Vagina (tissue), 2 donors: Measurements from ENCODE around the gene TCF25. TPM values are rescaled to one million over a fixed set of nuclear protein-coding genes. Genes with fewer than 3 reads are reported as not detected.

ENCODE experiments used
- DNase-seq, 2 donors: peaks; one replicate each; pipeline ENCODE4 v3.0.0-alpha.2; 2017; ENCODE audit errors: extremely low spot score in 2 of 2
- H3K27ac ChIP-seq: fragments of 200-600 bp; sonication (generic); one replicate; pipeline ENCODE4 v1.5.1; 2019
- H3K27me3 ChIP-seq: fragments of 200-600 bp; sonication (generic); one replicate; pipeline ENCODE4 v1.5.1; 2019
- H3K36me3 ChIP-seq, 2 donors: fragments of 200-600 bp; sonication (generic); one replicate each; pipeline ENCODE4 v1.5.1; 2017 to 2019
- H3K4me1 ChIP-seq: fragments of 200-600 bp; sonication (generic); one replicate; pipeline ENCODE4 v1.5.1; 2019
- H3K4me3 ChIP-seq, 2 donors: fragments of 200-600 bp; sonication (generic); 1 replicate in 1 of 2; 2 replicates in 1 of 2; pipeline ENCODE4 v1.5.1; 2016 to 2019
- H3K9me3 ChIP-seq: fragments of 200-600 bp; sonication (generic); one replicate; pipeline ENCODE4 v1.5.1; 2019
- POLR2A ChIP-seq, 2 donors: fragments of 450-650 bp; IDR thresholded peaks; one replicate each; pipeline ENCODE4 v1.6.1; 2017; ENCODE audit warnings: antibody characterized with exemption in 2 of 2, mild to moderate bottlenecking in 2 of 2, moderate library complexity in 2 of 2
- POLR2AphosphoS5 ChIP-seq, 2 donors: sonication (generic); formaldehyde crosslinking; IDR thresholded peaks; one replicate each; pipeline ENCODE4 v1.9.0; 2017; ENCODE audit warnings: antibody characterized with exemption in 2 of 2, mild to moderate bottlenecking in 2 of 2, low read depth in 1 of 2; ENCODE audit not compliant: insufficient read depth in 1 of 2
- intact Hi-C: fragments of 100-400 bp; cut with DNase I; formaldehyde crosslinking; loops from one replicate; pipeline ENCODE4 v1.15.1; 2023
- total RNA-seq: library from RNA; depleted of rRNA; stranded (reverse); fragments of >200 nt; gene quantifications from one replicate; pipeline ENCODE4 v1.2.3, GENCODE V29; 2016
- TF ChIP-seq, protein P1 (sequence below), 3 experiments: fragments of 450-650 bp in 2 of 3; fragments of 200-600 bp in 1 of 3; sonication (generic) in 1 of 3; IDR thresholded peaks; one replicate each; pipeline ENCODE4 v1.5.1; 2017 to 2019; ENCODE audit warnings: antibody characterized with exemption in 3 of 3, mild to moderate bottlenecking in 2 of 3, moderate library complexity in 2 of 3

Gene TCF25
- total RNA-seq, 1 donor from 2014 or later: 132 TPM

DNA sequence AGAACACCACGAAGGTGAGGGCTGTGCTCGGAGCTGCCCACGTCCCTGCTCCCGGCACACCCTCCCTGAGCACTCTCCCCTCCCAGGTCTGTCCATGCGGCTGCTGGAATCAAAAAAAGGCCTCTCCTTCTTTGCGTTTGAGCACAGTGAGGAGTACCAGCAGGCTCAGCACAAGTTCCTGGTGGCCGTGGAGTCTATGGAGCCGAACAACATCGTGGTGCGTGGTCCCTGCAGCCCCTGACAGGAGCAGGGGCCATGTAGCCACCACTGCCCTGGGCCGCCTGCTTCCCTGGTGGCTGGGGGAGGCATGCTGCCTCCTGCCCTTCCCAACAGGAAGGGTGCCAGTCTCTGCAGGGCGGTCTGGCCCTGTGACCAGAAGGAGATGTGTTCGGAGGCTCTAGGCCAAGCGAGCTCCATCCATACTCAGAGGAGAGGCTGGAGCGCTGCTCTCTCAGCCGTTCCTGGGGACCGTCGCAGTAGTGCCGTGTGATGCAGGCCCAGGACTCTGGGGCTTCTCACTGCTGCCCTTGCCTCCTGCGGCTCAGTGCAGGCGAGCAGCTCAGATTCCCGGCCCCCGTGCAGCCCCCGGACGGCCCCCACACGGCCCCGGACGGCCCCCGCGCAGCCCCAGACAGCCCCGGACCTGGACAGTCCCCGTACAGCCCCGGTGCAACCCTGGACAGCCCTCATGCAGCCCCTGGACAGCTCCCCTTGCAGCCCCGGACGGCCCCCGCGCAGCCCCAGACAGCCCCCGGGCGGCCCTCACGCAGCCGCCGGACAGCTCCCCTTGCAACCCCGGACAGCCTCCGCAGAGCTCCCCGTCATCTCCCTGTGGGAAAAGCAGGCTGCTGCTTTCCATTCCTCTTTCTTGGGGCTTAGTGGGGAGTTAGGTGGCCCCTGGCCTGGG lies 20.5 kb downstream of the TCF25 start:
- no peaks in the 10 kb centered on the region for H3K4me1 ChIP-seq
- no peaks in the 10 kb centered on the region for H3K9me3 ChIP-seq
- H3K27ac ChIP-seq: no peak overlapping the region
- H3K36me3 ChIP-seq: peaks cover 0 to 89% of the 10 kb centered on the region in 2 donors
- DNase-seq: no peak
- no peaks in the 10 kb centered on the region for H3K27me3 ChIP-seq
- no peak overlapping the region for H3K4me3 ChIP-seq
- intact Hi-C loops: no loop called here
- TF ChIP-seq, protein P1, sequence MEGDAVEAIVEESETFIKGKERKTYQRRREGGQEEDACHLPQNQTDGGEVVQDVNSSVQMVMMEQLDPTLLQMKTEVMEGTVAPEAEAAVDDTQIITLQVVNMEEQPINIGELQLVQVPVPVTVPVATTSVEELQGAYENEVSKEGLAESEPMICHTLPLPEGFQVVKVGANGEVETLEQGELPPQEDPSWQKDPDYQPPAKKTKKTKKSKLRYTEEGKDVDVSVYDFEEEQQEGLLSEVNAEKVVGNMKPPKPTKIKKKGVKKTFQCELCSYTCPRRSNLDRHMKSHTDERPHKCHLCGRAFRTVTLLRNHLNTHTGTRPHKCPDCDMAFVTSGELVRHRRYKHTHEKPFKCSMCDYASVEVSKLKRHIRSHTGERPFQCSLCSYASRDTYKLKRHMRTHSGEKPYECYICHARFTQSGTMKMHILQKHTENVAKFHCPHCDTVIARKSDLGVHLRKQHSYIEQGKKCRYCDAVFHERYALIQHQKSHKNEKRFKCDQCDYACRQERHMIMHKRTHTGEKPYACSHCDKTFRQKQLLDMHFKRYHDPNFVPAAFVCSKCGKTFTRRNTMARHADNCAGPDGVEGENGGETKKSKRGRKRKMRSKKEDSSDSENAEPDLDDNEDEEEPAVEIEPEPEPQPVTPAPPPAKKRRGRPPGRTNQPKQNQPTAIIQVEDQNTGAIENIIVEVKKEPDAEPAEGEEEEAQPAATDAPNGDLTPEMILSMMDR (IDR thresholded peaks at IDR 0.05): no peak
- TF ChIP-seq POLR2AphosphoS5 (IDR thresholded peaks at IDR 0.05; ENCODE audit: insufficient read depth in 1 of 2, low read depth in 1 of 2) (no peak), POLR2A (IDR thresholded peaks at IDR 0.05) (no peak)

DNA sequence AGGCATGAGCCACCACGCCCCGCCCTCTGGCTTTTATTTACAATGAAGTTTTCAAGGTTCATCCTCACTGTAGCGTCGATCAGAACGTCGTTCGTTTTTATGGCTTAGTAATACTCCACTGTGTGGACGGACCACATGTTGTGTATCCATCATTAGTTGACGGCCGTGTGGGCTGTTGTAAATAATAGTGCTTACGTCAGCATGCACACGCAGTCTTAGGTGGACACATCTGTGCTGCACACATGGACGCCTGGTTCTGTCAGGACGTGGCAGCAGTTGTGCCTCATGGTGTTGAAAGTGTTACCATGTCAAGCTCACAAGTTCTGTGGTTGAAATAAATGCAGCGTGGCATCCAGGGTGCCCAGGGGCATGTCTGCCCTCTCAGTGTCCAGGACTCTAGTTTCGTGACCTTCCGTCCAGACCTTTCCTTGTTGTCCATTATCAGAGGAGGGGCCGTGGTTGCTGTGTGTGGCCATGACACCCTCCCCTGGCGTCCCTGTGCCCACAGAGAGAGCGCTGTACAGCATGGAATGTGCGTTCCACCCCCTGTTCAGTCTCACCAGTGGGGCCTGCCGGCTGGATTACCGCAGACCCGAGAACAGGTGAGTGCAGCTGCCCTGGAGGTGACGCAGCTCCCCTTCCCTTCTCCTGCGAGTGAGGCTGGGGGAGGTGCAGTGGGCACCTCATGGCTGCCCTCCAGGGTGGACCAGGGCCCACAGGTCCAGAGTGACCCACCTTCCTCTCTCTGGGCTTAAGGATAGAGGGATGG lies 22.3 kb downstream of the TCF25 start:
- intact Hi-C loops: no loop called here
- DNase-seq: no peak

DNA sequence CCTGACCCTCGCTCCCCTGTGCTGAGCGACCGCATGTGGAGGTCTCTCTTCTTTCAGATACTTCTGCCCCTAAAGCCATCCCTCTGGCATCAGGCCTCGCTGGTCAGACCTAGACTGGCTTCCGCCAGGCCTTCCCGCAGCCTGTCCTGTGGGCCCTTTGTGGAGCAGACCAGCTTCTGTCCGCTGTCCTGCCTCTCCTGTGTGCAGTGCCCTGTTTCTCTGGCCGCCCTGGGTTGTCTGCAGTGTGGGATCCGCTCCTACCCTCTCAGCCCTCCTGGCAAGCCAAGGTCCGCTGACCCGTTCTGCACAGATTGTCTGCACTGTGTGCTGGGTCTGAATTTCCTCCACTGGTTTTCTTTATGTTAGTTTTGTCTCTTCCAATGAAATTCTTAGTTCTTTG lies 23.8 kb downstream of the TCF25 start:
- no peak for DNase-seq
- Histone ChIP-seq H3K27me3 (no peaks in the 10 kb centered on the region), H3K9me3 (no peaks in the 10 kb centered on the region), H3K27ac (no peak overlapping the region), H3K4me1 (no peaks in the 10 kb centered on the region), H3K4me3 (no peak overlapping the region), H3K36me3 (peaks cover 0 to 77% of the 10 kb centered on the region in 2 donors)
- intact Hi-C loops: no loop called here
- no peak for TF ChIP-seq POLR2AphosphoS5 (IDR thresholded peaks at IDR 0.05; ENCODE audit: insufficient read depth in 1 of 2, low read depth in 1 of 2)
- TF ChIP-seq, protein P1 (IDR thresholded peaks at IDR 0.05): no peak
- TF ChIP-seq POLR2A (IDR thresholded peaks at IDR 0.05): no peak

More for the DNA sequence above, 22.3 kb downstream of the TCF25 start:
- H3K27me3 ChIP-seq: no peaks in the 10 kb centered on the region
- TF ChIP-seq POLR2A (IDR thresholded peaks at IDR 0.05) (no peak), POLR2AphosphoS5 (IDR thresholded peaks at IDR 0.05; ENCODE audit: insufficient read depth in 1 of 2, low read depth in 1 of 2) (no peak)
- TF ChIP-seq, protein P1 (IDR thresholded peaks at IDR 0.05): no peak
- no peak overlapping the region for H3K27ac ChIP-seq
- H3K9me3 ChIP-seq: no peaks in the 10 kb centered on the region
- peaks cover 0 to 87% of the 10 kb centered on the region in 2 donors for H3K36me3 ChIP-seq
- H3K4me3 ChIP-seq: no peak overlapping the region
- H3K4me1 ChIP-seq: no peaks in the 10 kb centered on the region

GRCh38 chr16:89898201-89898967 lies 25.0 kb downstream of the TCF25 start:
- Histone ChIP-seq H3K27ac (no peak overlapping the region), H3K36me3 (peaks cover 0 to 73% of the 10 kb centered on the region in 2 donors), H3K27me3 (no peaks in the 10 kb centered on the region), H3K4me1 (no peaks in the 10 kb centered on the region), H3K9me3 (no peaks in the 10 kb centered on the region), H3K4me3 (no peak overlapping the region)
- intact Hi-C loops: no loop called here
- no peak for DNase-seq
- no peak for TF ChIP-seq POLR2A (IDR thresholded peaks at IDR 0.05)
- no peak for TF ChIP-seq POLR2AphosphoS5 (IDR thresholded peaks at IDR 0.05; ENCODE audit: insufficient read depth in 1 of 2, low read depth in 1 of 2)
- TF ChIP-seq, protein P1 (IDR thresholded peaks at IDR 0.05): no peak
